HFFc6 (cell line): Measurements from ENCODE around the gene ARSB. TPM values are rescaled to one million over a fixed set of nuclear protein-coding genes. Genes with fewer than 3 reads are reported as not detected.

Experiments
- DNase-seq: peaks from one replicate; pipeline ENCODE4 v3.0.0-alpha.2; 2018
- H3K27ac Mint-ChIP-seq: 2 replicates; pipeline ENCODE4 v1.8.0; 2020; ENCODE audit warnings: mild to moderate bottlenecking, mixed read lengths
- H3K27me3 Mint-ChIP-seq: 2 replicates; pipeline ENCODE4 v1.8.0; 2021; ENCODE audit warnings: mild to moderate bottlenecking, moderate library complexity, mixed read lengths; ENCODE audit not compliant: insufficient read depth
- H3K36me3 Mint-ChIP-seq: 2 replicates; pipeline ENCODE4 v1.8.0; 2021; ENCODE audit warnings: low read depth, mixed read lengths
- H3K4me1 Mint-ChIP-seq: 2 replicates; pipeline ENCODE4 v1.8.0; 2020; ENCODE audit warnings: low read depth, mixed read lengths
- H3K4me3 Mint-ChIP-seq: 2 replicates; pipeline ENCODE4 v1.8.0; 2020; ENCODE audit warnings: mild to moderate bottlenecking, moderate library complexity, mixed read lengths
- H3K9me3 Mint-ChIP-seq: 2 replicates; pipeline ENCODE4 v1.8.0; 2020; ENCODE audit warnings: mild to moderate bottlenecking, mixed read lengths
- CTCF ChIP-seq: fragments of 200-600 bp; sonication (generic); IDR thresholded peaks from 2 replicates; pipeline ENCODE4 v1.5.0; 2021; ENCODE audit warnings: antibody characterized with exemption, mild to moderate bottlenecking
- total RNA-seq, 6 experiments: library from RNA; stranded (reverse); fragmentation: NEBNext Ultra II Directional; extraction: Animal tissue kit (Norgen Biotek cat#: 25700); gene quantifications; 2 replicates in 1 of 6; 3 replicates in 5 of 6; pipeline ENCODE4 v1.2.3, GENCODE V29; 2021

ARSB gene
- total RNA-seq, 6 experiments from 2014 or later: 24.4 to 32.7 (median 27.8) TPM

GRCh38 chr5:79020861-79021561, 35.9 kb upstream of the ARSB start:
- Mint-ChIP-seq H3K27me3 (peaks cover 2% of the 10 kb centered on the region; the same call in 1 of the 2 replicates), H3K9me3 (no peaks in the 10 kb centered on the region), H3K27ac (peak overlapping the region; percentile 74), H3K4me3 (peak overlapping the region; percentile 78), H3K36me3 (no peaks in the 10 kb centered on the region), H3K4me1 (peaks cover 38% of the 10 kb centered on the region)
- peak; percentile 64 for DNase-seq
- TF ChIP-seq CTCF: peak; percentile 89

- TF ChIP-seq CTCF: no peak
- peaks cover 21% of the 10 kb centered on the region for H3K4me1 Mint-ChIP-seq
- H3K4me3 Mint-ChIP-seq: no peak overlapping the region
- no peak overlapping the region for H3K27ac Mint-ChIP-seq
- no peak for DNase-seq
- peaks cover 12% of the 10 kb centered on the region; the same call in 1 of the 2 replicates for H3K9me3 Mint-ChIP-seq
- H3K27me3 Mint-ChIP-seq: peaks cover 16% of the 10 kb centered on the region
- H3K36me3 Mint-ChIP-seq: peaks cover 8% of the 10 kb centered on the region
These were observed 29.5 kb upstream of the ARSB start for GRCh38 chr5:79014631-79015030.

GRCh38 chr5:79011869-79012268, 26.8 kb upstream of the ARSB start:
- H3K9me3 Mint-ChIP-seq: peaks cover 12% of the 10 kb centered on the region; the same call in 1 of the 2 replicates
- no peak overlapping the region for H3K4me3 Mint-ChIP-seq
- peak; percentile 26 for TF ChIP-seq CTCF
- H3K27me3 Mint-ChIP-seq: peaks cover 17% of the 10 kb centered on the region
- H3K4me1 Mint-ChIP-seq: peaks cover 30% of the 10 kb centered on the region
- no peak overlapping the region for H3K27ac Mint-ChIP-seq
- H3K36me3 Mint-ChIP-seq: peaks cover 8% of the 10 kb centered on the region
- no peak for DNase-seq

- Mint-ChIP-seq H3K4me1 (peaks cover 30% of the 10 kb centered on the region), H3K9me3 (peaks cover 12% of the 10 kb centered on the region; the same call in 1 of the 2 replicates), H3K27ac (no peak overlapping the region), H3K4me3 (no peak overlapping the region), H3K36me3 (peaks cover 8% of the 10 kb centered on the region), H3K27me3 (peaks cover 21% of the 10 kb centered on the region)
- DNase-seq: peak; percentile 77
- peak; percentile 57 for TF ChIP-seq CTCF
These were observed 26.2 kb upstream of the ARSB start for GRCh38 chr5:79011219-79011836.

- Mint-ChIP-seq H3K4me1 (peaks cover 30% of the 10 kb centered on the region), H3K9me3 (peaks cover 6% of the 10 kb centered on the region; the same call in 1 of the 2 replicates), H3K27me3 (peaks cover 20% of the 10 kb centered on the region), H3K27ac (no peak overlapping the region), H3K36me3 (peaks cover 7% of the 10 kb centered on the region), H3K4me3 (no peak overlapping the region)
- TF ChIP-seq CTCF: no peak
- DNase-seq: no peak
These were observed 23.3 kb upstream of the ARSB start for GRCh38 chr5:79008362-79008761.
